Cortex of kidney (tissue), 1 donor: ENCODE results near the gene NEU4.
"Not testable (repeated sequence)": the region's sequence is repeated elsewhere in the genome, so short reads cannot be mapped to it uniquely, and the experiment has no call there.

ENCODE experiments used
- DNase-seq: peaks from one replicate; lab custom pipeline; 2025; lab: John Stamatoyannopoulos, UW

The NEU4 gene

DNA sequence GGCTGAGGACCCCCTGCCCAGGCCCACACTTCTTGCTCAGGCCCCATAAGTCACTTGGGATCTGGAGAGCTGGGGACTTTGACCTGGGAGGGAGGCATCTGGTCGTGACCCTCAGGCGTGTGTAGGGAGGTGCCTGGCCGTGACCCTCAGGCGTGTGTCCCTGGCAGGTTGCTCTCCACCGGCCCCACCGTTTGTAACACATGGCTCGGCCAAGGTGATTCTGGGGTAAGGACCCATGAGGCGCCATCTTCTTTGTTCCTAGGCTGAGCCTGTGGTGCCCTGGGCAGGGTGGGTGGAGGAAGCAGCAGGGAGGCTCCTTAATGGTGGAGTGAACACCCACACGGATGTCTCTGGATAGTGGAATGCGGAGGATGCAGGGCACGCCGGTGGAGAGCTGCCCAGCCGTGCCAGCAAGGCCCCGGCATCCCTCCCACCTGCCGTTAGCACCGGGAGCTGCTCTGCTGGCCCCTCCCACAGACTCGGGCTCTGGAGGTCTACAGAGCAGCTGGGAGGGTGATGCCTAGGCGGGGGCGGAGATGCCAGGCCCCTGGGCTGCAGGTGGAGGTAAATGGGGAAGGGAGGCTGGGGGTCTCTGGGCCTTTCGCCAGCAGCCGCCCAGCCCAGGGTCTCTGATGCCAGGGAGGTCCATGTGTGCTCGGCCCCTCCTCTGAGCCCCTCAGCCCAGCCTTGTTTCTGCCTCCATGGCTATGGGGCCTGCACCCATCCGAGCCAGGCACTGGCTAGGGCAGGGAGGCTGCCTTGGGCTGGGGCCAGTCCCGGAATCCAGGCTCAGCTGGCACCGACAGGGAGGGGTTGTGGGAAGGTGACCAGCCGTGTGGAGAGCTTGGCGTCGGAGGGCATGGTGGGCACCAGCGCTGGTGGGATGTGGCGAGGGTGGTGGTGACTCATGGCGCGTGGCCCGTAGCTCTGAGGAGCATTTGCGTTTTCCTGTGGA is 33.5 kb upstream of the NEU4 start:
- no peak for DNase-seq

DNA sequence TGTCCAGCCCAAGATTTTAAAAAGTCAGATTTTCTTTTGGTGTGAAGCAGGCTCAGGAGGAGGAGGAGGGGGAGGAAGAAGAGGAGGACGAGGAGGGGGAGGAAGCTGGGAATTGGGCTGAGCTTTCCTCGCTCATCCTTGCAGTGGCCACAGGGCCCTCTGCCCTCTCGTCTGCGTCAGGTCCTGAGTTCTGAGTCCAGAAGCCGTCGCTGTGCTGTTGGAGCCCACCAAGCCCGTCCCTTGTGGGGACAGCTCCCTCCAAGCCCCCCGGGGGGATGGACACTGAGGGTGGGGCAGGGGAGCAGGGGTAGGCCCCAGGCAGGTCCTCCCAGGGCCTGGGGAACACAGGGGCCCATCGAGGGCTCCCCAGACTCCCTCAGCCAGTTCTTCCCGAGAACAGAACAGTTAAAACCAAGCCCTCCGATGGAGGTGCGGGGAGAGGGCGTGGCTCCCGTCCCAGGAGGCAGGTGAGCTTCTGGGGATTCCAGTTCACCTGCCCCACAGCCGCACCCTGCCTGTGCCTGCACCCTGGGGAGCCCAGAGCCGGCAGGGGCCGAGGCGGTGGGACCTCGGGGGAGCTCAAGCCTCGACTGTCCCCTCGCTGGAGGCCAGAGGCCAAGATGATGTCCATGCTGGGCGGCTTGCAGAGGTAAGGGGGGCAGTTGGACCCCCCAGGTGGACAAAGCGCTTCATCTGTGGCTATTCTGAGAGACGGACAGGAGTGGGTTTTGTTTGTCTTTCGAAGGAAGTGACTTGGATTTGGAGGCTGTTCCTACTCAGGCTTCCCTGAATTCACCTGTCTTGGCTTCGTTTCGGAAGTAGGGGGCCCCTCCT is 32.4 kb upstream of the NEU4 start, which contains the start of gene GAL3ST2:
Gene GAL3ST2 (plus strand): TSS at position 487 of the 834 bp plus-strand sequence. CDS start 134 bp downstream, at position 621.
- DNase-seq = no peak

DNA sequence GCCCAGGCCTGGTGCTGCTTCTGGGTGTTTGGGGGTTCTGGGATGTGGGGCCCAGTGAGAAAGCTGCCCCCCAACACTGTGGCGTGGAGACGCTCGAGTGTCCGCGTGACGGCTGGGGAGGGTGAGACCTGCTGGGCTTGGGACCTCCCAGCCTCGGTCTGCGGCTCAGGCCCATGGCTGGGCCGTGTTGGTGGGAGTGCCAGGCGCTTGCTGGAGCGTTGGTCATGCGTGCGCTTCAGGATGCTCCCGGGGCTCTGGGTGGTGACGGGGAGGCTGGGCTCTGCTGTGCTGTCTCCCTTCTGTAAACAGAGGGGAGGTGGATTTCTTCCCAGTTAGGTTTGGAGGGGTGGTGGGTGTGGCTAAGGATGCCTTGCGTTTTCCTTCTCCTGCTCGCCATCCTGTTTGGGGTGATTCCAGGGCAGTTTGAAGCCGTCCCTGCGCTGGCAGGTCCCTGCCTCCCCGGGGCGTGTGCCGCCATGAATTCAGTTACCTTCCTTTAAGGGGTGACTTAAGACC is 31.8 kb upstream of the NEU4 start:
- DNase-seq = no peak

DNA sequence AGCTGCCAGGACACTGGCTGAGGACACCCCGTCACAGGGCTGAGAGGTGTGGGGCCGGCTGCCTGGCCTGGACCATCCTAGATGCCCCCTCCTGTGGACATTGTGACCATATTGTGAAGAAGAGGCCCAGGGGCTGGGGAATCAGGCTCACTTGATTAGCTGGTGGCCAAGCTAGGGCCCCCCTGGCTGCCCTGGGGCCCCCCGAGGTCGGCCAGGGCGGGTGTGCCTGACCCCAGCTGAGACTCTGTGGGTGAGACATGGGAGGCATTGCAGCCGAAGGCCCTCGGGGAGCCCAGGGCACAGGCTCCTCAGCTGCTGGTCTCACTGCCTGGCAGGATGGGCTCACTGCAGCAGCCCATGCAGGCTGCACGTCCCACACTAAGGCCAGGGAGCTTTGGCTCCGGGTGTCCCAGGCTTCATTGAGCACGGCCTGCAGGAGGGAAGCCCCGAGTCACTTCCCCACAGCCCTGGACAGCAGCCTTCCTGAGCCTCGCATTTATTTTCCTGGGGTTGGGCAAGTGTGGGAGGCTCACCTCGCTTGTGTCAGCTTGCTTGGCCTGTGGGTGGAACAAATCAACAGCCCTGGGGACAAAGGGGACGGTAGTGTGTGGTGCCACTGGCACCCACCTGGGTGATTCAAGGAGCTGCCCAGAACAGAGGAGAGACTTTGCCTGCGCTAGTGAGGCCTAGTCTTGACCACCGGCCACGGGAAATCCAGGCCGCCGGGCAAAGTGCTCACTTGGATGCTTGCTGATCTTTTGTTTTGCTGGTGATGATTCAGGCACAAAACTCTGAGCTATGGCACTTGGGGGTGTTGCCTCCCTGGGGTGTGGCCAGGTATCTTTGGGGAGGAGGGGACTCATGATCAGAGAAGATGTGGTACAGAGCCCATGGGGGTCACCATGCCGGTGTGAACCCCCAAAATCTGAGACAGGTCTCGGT is 31.0 kb upstream of the NEU4 start:
- no peak for DNase-seq

DNA sequence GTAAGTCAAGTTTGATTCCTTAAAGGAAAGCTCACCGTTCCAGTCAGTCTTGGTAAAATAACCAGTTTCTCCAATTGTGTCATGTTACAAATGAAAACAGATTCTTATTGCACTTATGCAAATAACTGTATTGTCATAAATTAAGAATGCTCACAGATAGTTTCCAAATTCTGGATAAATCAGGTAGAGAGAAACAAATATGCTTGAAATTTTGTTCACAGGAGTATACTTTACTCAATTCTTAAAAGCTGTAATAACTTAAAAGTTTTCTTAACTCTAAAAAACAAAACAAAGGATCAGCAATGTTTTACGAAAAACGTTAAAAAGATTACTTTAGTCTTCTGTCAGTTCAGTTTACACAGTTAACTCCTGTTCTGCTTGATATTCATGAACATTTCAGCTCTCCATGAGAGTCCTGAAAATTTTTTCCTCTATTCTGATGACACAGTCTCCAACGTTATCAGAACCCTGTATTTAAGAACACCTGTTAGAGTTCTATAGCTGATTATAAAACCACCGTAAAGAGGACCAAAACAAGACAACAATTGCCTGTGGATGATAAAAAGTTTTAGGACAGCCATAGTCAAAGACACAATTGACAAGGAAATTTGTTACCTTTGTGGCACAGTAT is 27.9 kb upstream of the NEU4 start:
- DNase-seq = no peak

DNA sequence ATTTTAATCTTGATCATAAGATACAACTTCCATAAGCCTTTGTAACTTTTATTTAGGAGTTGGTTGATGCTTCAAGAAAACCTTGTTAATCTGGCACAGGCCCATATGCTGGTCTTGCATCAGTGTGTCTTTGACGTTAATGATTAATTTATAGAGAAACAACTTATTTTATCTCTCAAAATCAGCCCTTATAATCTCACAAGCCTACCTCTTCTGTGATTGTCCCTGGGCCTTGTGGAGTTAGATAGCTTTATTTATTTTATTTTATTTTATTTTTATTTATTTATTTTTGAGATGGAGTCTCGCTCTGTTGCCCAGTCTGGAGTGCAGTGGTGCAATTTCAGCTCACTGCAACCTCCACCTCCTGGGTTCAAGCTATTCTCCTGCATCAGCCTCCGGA is 26.9 kb upstream of the NEU4 start:
- DNase-seq = not testable (repeated sequence)

DNA sequence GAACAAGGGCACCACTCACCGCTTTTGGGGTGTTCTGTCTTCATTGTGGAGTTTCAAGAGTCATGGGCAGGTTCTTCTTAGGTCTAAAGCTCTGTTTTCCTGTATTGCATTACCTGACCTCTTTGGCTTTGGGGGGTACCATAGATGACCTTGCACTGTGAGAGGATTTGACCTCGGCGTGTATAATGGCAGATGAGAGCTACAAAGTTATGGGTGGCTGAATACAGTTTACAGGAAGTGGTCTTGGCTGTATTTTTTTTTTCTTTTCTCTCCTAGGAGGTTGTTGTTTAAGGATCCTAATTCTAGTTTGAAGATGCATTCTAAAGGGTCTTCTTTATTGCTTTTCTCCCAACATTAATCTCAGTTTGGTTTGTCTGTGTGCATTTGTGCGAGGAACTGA is 20.9 kb upstream of the NEU4 start:
- DNase-seq = no peak

DNA sequence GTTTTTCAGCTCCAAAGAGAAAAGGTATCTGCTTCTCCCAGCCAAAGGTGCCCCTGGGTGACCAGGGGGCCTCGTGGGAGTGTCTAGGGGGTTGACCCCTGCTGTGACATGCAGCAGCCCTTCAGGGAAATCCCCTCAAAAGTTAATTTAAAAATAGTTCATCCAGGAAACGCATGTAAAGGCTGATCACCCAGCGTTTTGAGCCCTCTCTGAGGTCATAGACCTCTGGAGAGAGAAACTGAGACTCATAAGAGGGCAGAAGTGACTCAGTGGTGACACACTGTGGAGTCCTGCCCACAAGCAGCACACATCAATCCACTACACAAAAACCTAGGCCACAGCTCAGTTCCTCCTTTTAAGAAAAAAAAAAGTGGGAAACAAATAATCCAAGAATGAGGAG is 20.4 kb upstream of the NEU4 start:
- DNase-seq = no peak

DNA sequence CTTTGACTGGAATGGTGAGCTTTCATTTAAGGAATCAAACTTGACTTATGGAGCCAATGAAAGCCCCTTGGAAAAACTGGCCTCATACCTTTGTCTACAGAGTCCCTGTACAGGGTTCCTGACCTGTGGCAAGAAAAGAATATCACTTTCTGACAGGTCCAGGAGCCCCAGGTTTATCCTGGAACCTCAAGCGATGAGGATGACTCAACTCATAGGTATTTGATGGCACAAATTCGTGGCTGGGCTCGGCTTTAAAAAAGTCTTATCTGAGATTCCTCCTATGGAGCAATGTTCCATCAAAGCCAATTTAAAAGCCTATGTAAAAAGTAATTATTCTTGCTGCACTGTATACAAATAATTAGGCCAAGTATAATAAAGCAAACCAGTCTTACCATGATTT is 17.6 kb upstream of the NEU4 start:
- not testable (repeated sequence) for DNase-seq

DNA sequence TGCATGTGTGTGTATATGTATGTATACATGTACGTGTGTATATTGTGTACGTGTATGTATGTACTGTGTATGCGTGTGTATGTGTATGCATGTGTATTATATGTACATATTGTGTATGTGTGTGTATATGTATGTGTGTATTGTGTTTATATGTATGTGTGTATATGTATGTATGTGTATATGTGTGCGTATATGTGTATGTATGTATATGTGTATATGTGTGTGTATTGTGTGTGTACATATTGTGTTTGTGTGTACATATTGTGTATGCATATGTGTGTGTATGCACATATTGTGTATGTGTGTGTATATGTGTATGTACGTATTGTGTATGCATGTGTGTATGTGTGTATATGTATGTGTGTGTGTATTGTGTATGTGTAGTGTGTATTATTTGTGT is 15.6 kb upstream of the NEU4 start:
- no peak for DNase-seq

DNA sequence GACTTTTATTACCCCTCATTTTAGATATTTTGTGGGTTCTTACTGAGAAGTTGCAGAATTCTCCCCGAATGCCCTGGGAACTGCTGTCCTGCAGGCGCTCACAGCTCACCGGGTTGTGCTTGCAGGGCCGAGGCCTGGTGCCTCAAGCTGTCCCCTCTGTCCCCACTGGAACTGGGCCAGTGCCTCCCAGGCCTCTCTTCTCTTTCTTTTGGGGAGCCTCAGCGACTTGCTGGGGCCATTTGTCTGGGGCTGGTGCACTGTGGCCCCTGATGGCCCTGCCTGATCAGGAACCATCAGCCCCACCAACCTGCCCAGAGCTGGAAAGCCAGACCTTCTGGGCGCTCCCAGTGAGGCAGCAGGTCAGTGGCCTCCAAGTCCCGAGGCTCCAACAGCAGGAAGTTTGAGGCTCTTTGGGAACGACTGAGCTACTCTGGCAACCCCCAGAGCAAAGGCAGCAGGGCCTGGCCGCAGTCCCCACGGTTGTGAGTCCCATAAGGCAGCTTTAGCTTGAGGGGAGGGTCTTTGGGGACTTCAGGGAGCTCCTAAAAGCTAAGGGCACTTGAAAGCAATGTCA is 14.7 kb upstream of the NEU4 start:
- DNase-seq = no peak

DNA sequence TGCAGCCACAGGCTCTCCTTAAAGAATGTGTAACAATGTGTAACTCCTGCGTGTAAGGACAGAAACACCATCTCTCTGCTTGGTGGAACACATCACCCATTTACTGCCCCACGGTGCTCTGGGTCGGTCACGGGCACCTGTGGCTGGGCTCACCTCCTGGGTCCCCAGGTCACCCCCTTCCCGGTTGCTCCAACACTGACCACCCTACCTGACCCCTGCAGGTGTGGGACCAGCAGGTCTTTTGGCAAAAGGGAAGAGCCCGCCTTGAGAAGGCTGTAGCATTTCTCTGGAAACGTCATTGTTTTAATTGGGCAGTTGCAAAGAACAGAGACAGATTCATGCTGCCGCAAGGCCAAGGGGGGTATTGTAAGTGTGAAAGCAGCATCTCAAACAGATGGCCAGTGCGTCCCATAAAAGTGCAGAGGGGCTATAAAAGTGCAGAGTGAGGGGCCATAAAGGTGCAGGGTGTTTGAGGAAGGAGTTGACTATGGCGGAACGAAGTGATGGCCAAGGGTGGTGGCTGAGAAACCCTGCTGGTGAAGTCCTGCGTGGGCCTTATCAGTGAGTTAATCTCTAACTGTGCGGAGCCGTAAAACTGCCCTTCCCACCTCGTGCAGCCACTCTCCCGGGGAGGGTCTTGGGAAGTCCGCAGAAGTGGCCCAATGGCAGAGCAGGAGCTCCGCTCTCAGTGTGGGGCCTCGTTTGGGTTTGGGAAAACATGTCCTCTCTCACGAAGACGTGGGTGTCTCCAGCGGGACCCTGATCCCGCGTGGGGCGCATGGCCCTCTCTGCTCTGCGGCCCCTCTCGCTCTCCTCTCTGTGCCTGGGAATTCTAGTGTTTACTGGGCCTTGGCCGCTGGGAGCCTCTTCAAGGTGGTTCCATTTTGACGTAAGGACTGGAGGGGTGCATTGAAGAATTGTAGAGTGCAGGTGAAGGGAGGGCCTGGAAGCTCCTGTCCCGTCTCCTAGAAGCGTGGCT is 13.7 kb upstream of the NEU4 start:
- DNase-seq = no peak

DNA sequence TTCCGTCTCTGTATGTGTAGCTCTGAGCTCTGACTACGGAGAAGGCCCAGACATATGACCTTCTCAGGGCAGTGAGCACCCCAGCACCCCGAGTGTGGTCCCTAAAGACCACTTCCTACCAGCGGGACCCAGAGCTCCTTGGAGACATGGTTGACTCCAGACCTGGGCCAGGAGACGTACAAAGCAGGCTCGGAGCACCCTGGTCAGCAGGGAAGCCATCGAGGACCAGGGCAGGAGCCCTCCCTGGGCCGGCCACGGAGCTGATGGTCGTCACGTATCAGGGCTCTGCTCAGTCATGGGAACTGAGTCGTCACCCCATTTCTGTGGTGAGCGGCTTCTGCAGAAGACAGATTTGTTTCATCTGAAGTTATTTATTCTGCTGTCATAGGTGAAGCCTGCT is 12.8 kb upstream of the NEU4 start:
- no peak for DNase-seq

DNA sequence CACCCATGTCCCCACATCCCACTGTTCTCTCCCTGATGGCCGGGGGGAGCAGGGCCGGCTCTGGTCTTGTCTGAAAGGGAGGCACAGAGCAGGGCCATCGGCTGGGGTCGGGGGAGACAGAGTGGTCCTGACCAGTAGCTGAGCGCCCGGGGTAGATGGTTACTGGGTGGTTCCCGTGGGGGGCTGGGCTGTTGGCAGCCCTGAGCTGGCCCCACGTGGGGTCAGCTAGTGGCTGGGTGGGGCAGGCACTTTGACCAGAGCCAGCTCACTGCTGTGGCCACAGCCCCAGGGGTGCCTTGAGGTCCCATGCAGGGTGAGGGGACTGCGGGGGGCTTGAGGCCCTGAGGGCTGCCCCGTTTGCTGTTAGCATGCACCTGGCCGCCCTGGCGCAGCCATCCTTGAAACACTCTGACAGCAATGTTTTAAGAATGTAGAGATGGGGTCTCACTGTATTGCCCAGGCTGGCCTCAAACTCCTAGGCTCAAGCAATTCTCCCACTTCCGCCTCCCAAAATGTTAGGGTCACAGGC is 12.3 kb upstream of the NEU4 start:
- no peak for DNase-seq

DNA sequence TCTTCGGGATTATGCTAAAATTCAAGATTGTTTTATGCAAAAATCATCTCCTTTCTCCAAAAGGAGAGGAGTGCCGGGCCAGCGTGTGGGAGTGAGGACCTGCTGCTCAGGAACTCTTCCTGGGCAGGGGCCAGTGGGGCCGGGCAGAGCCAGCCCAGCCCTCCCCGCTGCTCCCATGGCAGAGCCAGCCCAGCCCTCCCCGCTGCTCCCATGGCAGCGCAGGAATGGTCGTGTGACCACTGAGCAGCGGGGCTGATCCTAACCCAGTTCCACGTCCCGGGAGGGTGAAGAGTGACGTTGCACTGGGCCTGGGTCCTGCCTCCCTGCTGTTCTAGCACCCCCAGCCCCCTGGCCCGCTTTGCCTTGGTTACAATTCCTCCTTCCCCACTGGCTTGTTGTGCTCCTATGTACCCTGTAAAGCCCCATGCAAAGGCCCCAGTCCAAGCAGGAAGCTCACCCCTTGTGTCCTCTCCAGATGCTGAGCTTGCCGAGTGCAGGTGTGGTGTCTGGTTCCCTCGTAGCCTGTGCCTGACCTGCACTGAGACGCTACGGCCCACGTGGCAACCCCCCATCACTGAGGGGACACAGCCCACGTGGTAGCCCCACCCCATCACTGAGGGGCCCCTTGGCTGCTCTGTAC is 11.4 kb upstream of the NEU4 start:
- no peak for DNase-seq

DNA sequence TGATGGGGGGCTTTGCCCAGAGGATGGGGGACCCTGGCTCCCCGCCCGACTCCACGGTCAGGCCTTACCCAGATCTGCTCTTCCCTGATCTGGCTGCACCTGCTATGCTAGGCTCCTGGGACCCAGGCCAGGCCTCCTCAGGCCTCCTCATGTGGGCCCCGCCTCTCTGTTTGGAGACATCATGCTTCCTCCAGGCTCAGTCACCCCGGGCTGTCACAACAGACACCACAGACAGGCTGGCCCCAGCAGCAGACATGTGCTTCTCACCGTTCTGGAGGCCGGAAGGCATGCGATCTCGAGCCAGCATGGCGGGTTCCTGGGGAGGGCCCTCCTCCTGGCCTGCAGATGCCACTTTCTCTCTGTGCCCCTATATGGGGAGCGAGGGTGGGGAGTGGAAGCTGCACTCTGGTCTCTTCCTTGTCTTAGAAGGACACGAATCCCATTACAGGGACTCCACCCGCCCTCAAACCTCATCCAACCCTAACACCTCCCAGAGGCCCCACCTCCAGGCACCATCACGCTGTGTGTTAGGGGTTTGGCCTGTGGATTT is 10.8 kb upstream of the NEU4 start:
- no peak for DNase-seq

DNA sequence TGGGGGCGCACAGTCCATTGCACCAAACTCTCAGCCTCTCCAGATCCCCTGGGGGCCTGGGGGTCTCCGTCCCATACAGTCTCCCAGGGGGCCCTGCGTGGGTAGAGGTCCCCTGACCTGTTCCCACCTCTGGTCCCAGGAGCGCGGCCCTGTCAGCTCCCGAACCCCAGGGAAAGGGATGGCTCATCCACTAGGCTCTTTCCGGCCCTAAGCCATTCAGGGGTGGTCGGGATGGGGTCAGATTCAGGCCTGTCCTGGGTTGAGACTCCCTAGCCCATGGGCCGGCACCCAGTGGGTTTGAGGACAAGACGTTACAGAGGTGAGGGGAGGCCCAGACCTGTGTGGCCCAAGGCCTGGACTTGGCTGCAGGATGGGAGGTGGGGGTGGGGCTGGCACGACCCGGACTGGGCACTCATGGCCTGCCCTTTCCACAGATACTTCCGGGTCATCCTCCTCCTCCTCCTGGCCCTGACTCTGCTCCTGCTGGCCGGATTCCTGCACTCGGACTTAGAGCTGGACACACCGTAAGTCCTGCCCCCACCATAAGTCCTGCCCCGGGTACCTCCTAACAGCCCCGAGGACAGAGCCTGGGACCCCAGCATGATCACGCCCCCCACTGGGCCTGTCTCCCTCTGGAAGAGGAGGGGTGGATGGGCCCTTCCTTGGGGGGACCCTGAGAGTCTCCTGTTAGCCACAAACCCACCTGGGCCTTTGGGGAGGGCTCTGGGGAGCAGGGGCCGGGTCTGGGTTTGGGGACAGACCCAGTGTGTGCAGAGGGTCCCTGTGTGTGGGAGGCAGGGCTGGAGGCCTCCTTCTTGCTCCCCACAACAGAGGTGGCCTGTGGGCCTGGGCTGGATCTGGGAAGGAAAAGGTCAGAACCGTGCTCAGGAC is 10.1 kb upstream of the NEU4 start:
- DNase-seq = no peak
